ENCODE data around the gene TRIM38. TPM values are rescaled to one million over a fixed set of nuclear protein-coding genes. Genes with fewer than 3 reads are reported as not detected.

Gene TRIM38
- total RNA-seq, 1 experiment from 2014 or later, result 5.4 TPM

GRCh38 chr6:26028746-26029569, 66.4 kb downstream of the TRIM38 start:
- no peak for TF ChIP-seq CTCF (IDR thresholded peaks at IDR 0.05; ENCODE audit: unreplicated experiment)
- no peak for DNase-seq (ENCODE audit: unreplicated experiment)
- Mint-ChIP-seq H3K9me3 (ENCODE audit: unreplicated experiment) (no peaks in the 10 kb centered on the region), H3K27ac (ENCODE audit: low read depth, unreplicated experiment) (no peak overlapping the region), H3K4me1 (ENCODE audit: insufficient read depth, unreplicated experiment) (peaks cover 29% of the 10 kb centered on the region), H3K4me3 (ENCODE audit: unreplicated experiment) (peak overlapping the region; percentile 35), H3K36me3 (ENCODE audit: insufficient read depth, unreplicated experiment) (peaks cover 26% of the 10 kb centered on the region), H3K27me3 (ENCODE audit: insufficient read depth, unreplicated experiment) (no peaks in the 10 kb centered on the region)
- CTCF ChIA-PET, result interaction anchor here (1.0 to 5.8 kb wide), 4 partner anchors 12 to 70 kb away, joined by 4 to 70 read pairs (median 6); a partner anchor contains a TSS
- BruUV-seq (replicated peaks), result no TSS peak
- intact Hi-C loops (cut with micrococcal nuclease), result no loop called here
- POLR2A ChIA-PET, result interaction anchor here (0.6 to 20.2 kb wide), 19 partner anchors 9 to 1843 kb away, joined by 3 to 1354 read pairs (median 34); a partner anchor contains a TSS

GRCh38 chr6:26029570-26029856, 66.9 kb downstream of the TRIM38 start:
- H3K27me3 Mint-ChIP-seq (ENCODE audit: insufficient read depth, unreplicated experiment), result no peaks in the 10 kb centered on the region
- no peak for TF ChIP-seq CTCF (IDR thresholded peaks at IDR 0.05; ENCODE audit: unreplicated experiment)
- H3K4me1 Mint-ChIP-seq (ENCODE audit: insufficient read depth, unreplicated experiment), result peaks cover 26% of the 10 kb centered on the region
- no peak for DNase-seq (ENCODE audit: unreplicated experiment)
- intact Hi-C loops (cut with micrococcal nuclease), result no loop called here
- no TSS peak for BruUV-seq (replicated peaks)
- ChIA-PET POLR2A (interaction anchor here (0.9 to 20.2 kb wide), 15 partner anchors 10 to 1842 kb away, joined by 3 to 1354 read pairs (median 20); partner anchors contain the start of gene HFE), CTCF (interaction anchor here (1.2 to 2.1 kb wide), 2 partner anchors 9 to 12 kb away, joined by 3 to 9 read pairs; a partner anchor contains a TSS)
- H3K27ac Mint-ChIP-seq (ENCODE audit: low read depth, unreplicated experiment), result no peak overlapping the region
- H3K9me3 Mint-ChIP-seq (ENCODE audit: unreplicated experiment), result no peaks in the 10 kb centered on the region
- peaks cover 26% of the 10 kb centered on the region for H3K36me3 Mint-ChIP-seq (ENCODE audit: insufficient read depth, unreplicated experiment)
- no peak overlapping the region for H3K4me3 Mint-ChIP-seq (ENCODE audit: unreplicated experiment)

DNA sequence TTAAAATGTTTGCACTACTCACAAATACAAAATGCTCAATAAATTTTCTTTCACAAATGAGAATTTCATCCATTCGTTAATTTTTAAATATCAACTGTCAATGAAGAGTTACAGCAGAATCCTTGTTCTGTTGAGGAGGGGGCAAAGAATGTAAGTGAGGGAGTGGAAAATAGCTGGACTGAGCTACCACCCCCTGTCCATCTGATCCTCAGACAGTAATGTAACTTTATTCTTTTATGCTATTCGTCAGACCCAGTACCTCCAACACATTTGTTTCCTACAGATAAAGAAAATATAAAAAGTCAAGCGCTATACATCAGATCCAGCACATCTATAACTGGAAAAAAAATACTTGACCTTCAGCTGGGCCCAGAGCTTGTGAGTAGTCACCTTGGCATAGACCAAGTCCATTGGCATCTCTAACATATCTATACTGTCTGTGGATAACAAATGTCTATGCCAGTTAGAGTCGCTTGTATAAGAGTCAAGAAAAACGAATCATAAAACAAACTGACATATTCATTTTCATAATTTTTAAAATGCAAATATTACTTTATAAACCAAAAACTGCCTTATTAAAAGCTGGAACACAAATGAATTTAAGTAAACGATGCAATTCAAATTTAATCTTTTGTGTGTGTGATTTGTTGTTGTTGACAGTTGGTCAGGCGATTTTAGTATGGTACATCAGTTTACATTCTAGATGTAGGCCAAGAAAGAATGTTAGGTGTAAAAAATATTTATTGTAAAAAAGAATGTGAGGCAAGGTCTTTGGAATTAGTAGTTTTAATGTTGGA, 67.5 kb downstream of the TRIM38 start:
- H3K36me3 Mint-ChIP-seq (ENCODE audit: insufficient read depth, unreplicated experiment), result peaks cover 26% of the 10 kb centered on the region
- ChIA-PET POLR2A (interaction anchor here (0.9 to 20.2 kb wide), 24 partner anchors 10 to 1842 kb away, joined by 3 to 1354 read pairs (median 20); partner anchors contain the start of gene HFE), CTCF (interaction anchor here (0.6 to 2.1 kb wide), 5 partner anchors 9 to 545 kb away, joined by 3 to 9 read pairs (median 3); a partner anchor contains a TSS)
- H3K27ac Mint-ChIP-seq (ENCODE audit: low read depth, unreplicated experiment), result no peak overlapping the region
- peaks cover 25% of the 10 kb centered on the region for H3K4me1 Mint-ChIP-seq (ENCODE audit: insufficient read depth, unreplicated experiment)
- no peak for DNase-seq (ENCODE audit: unreplicated experiment)
- no peaks in the 10 kb centered on the region for H3K9me3 Mint-ChIP-seq (ENCODE audit: unreplicated experiment)
- intact Hi-C loops (cut with micrococcal nuclease), result loop anchor here (5.0 to 10.0 kb wide), 2 partner anchors 1785 to 1862 kb away; a partner anchor contains a TSS
- TF ChIP-seq CTCF (IDR thresholded peaks at IDR 0.05; ENCODE audit: unreplicated experiment), result no peak
- H3K27me3 Mint-ChIP-seq (ENCODE audit: insufficient read depth, unreplicated experiment), result no peaks in the 10 kb centered on the region
- BruUV-seq (replicated peaks), result no TSS peak
- H3K4me3 Mint-ChIP-seq (ENCODE audit: unreplicated experiment), result no peak overlapping the region

DNA sequence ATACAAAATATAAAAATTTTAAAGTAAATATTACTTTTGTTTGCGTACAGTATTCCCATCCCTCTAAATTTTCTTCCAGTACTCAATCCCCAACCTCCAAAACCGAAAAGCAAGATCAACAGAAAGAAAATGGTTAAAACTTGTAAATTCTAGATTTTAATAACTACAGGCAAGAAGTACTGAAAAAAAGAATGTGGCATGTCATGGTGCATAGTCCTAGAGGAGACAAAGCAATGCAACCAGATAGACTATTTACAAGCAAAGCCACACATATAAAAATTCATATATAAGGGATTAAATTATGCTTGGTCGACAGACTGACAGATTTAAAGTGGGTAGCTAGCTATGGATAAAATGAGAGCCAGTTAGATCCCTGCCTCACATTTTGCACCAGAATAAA, 68.1 kb downstream of the TRIM38 start:
- peaks cover 26% of the 10 kb centered on the region for H3K36me3 Mint-ChIP-seq (ENCODE audit: insufficient read depth, unreplicated experiment)
- CTCF ChIA-PET, result interaction anchor here (0.6 to 2.7 kb wide), 13 partner anchors 9 to 544 kb away, joined by 3 to 16 read pairs (median 3); a partner anchor contains a TSS
- BruUV-seq (replicated peaks), result no TSS peak
- H3K9me3 Mint-ChIP-seq (ENCODE audit: unreplicated experiment), result no peaks in the 10 kb centered on the region
- DNase-seq (ENCODE audit: unreplicated experiment), result no peak
- H3K4me1 Mint-ChIP-seq (ENCODE audit: insufficient read depth, unreplicated experiment), result peaks cover 25% of the 10 kb centered on the region
- TF ChIP-seq CTCF (IDR thresholded peaks at IDR 0.05; ENCODE audit: unreplicated experiment), result no peak
- intact Hi-C loops (cut with micrococcal nuclease), result loop anchor here (5.0 to 10.0 kb wide), 2 partner anchors 1784 to 1862 kb away; a partner anchor contains a TSS
- H3K27ac Mint-ChIP-seq (ENCODE audit: low read depth, unreplicated experiment), result peak overlapping the region; percentile 97
- POLR2A ChIA-PET, result interaction anchor here (0.6 to 20.2 kb wide), 25 partner anchors 11 to 1841 kb away, joined by 3 to 1354 read pairs (median 20); partner anchors contain the start of gene HFE
- no peak overlapping the region for H3K4me3 Mint-ChIP-seq (ENCODE audit: unreplicated experiment)
- no peaks in the 10 kb centered on the region for H3K27me3 Mint-ChIP-seq (ENCODE audit: insufficient read depth, unreplicated experiment)
